OCI-LY1 (cell line): Measurements from ENCODE around the gene DIS3L.

Experiments
- EZH2 ChIP-seq: fragments of 200-600 bp; sonication (generic), shearing (Covaris generic); IDR thresholded peaks from 2 replicates; pipeline ENCODE4 v1.8.0; 2017; ENCODE audit warnings: borderline replicate concordance, mixed run types, mild to moderate bottlenecking, antibody characterized with exemption, low read length, moderate library complexity, mixed read lengths
- TF ChIP-seq, protein P1 (sequence below): fragments of 200-600 bp; sonication (generic), shearing (Covaris generic); IDR thresholded peaks from 2 replicates; pipeline ENCODE4 v1.5.1; 2017; ENCODE audit warnings: mild to moderate bottlenecking, antibody characterized with exemption, low read length, moderate library complexity, mixed read lengths

DNA sequence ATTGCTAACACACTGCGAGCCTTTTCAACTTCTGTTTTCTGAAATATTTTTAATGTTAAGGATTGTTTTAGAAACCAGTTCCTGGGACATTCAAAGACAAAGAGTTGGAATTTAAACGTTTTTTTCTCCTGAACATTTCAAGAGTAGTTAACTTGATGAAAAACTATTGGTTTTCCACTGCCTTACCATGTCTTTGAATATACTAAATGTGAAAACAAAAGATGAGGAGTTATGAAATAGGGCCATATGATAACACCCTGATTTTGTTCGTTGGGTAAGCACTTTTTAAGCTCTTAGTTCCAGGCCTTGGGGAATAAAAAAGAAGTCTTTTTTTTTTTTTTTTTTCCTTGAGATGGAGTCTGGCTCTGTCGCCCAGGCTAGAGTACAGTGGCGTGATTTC is 2.8 kb downstream of the DIS3L start:
- TF ChIP-seq, protein P1, sequence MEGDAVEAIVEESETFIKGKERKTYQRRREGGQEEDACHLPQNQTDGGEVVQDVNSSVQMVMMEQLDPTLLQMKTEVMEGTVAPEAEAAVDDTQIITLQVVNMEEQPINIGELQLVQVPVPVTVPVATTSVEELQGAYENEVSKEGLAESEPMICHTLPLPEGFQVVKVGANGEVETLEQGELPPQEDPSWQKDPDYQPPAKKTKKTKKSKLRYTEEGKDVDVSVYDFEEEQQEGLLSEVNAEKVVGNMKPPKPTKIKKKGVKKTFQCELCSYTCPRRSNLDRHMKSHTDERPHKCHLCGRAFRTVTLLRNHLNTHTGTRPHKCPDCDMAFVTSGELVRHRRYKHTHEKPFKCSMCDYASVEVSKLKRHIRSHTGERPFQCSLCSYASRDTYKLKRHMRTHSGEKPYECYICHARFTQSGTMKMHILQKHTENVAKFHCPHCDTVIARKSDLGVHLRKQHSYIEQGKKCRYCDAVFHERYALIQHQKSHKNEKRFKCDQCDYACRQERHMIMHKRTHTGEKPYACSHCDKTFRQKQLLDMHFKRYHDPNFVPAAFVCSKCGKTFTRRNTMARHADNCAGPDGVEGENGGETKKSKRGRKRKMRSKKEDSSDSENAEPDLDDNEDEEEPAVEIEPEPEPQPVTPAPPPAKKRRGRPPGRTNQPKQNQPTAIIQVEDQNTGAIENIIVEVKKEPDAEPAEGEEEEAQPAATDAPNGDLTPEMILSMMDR, result no peak
- no peak for TF ChIP-seq EZH2
